GOT3 (cell line): Measurements from ENCODE around the gene CARS2.

ENCODE experiments used
- DNase-seq: peaks from one replicate; lab custom pipeline; 2025; ENCODE audit warnings: mixed read lengths; lab: John Stamatoyannopoulos, UW

The CARS2 gene

DNA sequence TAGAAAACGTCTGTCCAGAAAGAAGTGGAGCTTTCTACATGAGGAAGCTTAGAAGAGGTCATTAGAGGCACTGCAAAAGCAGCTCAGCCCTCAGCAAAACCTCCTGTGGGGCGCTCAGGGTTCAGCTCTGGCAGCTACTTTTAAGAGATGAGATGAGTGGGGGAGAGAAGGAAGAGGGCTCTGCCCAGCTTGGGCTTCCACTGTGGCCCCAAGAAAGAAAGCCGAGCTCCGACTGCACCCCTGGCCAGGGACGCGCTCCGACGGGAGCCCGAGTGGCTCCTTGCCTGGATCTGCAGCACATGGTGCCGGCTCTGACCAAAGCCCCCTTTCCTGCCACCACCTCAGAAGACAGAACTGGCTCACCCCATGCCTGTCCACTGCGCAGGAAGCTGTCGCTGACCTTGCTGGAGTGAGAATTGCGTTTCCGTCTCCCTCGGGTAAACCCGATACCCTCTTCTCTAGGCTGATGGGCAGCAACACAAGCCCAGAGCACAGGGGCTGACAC lies 54.1 kb downstream of the CARS2 start:
- DNase-seq: no peak

DNA sequence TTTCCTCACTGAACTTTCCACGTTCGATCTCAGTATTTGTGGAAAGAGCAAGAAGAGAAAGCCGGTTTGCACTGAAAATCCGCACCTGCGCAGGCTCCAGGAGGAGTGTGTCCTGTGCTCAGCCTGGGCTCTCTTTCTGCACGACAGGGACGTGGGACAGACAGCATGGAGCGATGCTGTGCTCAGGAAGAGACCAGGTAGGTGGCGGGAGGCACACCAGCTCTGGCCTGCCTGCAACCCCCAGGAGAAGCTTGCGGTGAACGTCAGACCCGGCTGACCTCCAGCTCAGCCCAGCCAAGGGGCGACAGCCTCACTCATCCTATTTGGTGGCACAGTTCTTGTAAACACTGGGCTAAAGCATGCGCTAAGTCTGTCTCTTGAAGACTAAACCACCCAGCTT lies 54.6 kb downstream of the CARS2 start:
- no peak for DNase-seq

DNA sequence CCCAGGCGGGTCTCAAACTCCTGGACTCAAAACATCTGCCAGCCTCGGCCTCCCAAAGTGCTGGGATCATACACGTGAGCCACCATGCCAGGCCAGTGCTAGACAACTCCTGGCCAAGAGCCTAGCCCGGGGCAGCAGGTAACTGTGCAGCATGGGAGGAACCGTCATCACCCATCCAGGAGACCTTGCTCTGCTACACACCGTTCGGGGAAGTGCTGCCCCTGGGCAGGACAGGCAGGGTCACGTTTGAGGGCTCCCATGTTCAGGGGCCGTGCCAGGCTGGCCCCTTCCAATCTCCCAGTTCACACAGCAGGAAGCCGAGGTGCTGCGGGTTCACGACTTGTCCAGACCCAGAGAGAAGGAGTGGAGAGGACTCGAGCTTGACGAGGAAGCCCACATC lies 55.5 kb downstream of the CARS2 start:
- no peak for DNase-seq

DNA sequence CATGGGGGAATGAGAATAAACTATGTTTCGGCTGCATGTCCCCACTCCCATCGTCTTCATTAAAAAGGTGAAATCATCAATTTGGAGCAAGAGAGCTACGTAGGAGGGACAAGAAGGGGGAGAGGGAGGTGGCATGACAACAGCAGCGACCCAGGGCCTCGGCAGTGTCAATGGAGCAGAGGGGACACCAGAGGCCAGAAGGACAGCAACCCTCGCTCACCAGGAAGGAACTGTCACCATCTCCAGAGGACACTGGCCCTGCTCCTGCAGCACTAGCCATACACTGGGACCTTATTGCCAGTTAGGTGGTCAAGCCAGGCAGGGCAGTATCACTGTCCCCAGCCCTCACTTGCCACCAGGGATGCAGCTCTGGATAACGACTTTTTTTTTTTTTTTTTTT lies 56.4 kb downstream of the CARS2 start:
- DNase-seq: no peak

DNA sequence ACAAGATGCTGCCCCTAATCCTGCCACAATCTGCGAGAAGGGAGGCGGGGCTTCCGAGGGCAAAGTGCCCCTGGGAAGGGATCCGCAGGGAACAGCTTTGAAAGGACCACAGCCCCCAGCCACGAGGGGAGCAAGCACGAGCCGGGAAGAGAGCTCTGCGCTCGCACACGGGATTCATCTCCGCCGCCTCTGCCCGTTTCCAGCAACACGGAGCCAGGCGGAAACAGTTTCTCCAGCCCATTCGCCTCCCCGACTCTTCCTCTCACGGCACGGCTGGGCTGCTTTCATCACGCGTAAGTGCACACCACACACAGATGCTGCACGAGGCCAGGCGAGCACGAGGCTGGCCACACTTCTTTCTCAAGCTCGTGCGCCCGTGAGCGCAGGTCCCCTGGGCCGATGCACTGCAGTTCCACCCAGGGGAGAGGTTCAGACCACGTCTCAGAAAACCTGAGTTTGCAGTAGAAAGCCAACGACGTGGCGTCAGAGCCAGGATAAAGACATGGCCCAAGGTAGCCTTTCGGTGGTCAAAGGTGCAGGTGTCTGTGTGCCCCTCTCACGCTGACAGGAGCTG lies 57.0 kb downstream of the CARS2 start:
- DNase-seq: no peak

DNA sequence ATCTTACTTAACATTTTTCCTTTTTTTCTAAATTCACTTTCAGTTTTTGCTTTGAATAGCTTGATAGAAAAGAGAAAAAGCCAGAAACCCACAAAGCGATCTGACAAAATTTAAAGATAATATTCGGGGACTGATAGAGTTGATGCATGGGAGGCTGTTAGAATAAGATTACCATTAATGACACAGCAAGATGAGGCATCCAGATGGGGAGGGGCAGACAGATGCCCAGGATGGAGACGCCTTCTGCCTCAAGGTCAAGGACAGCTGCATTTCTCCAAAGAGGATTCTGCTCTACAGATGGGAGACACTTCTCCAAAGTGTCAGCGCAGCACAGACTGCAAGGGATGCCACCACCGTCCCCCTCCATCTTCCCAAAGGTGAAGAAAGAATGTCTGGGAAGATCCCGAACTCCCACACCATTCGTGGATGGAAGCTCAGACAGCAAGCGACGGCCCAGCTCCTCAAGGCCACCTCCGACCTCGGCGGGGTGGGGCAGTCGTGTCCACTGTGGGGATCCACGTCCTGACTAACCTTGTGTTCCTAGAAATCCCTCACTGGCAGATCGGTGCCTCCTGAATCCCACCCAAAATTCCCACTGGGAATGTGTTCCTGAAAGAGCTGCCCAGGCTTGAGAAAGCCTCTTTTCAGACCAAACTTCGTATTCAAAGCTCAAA lies 57.6 kb downstream of the CARS2 start:
- no peak for DNase-seq

DNA sequence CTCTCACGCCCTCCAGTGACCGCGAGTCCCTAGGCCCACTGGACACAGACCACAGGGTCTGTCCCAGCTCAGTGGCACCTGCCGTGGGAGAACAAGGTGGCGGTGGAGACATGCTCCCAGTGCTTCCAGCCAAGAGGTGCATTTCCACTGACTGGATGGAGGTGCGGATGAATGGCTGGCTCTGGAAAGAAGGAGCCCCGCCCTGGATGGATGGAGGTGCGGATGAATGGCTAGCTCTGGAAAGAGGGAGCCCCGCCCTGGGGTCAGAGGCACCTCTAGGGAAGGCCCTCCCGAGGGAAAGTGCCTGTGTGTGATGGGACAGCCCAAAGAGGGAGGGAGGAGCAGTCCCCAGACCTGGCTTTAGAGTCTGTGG lies 58.6 kb downstream of the CARS2 start:
- DNase-seq: no peak

DNA sequence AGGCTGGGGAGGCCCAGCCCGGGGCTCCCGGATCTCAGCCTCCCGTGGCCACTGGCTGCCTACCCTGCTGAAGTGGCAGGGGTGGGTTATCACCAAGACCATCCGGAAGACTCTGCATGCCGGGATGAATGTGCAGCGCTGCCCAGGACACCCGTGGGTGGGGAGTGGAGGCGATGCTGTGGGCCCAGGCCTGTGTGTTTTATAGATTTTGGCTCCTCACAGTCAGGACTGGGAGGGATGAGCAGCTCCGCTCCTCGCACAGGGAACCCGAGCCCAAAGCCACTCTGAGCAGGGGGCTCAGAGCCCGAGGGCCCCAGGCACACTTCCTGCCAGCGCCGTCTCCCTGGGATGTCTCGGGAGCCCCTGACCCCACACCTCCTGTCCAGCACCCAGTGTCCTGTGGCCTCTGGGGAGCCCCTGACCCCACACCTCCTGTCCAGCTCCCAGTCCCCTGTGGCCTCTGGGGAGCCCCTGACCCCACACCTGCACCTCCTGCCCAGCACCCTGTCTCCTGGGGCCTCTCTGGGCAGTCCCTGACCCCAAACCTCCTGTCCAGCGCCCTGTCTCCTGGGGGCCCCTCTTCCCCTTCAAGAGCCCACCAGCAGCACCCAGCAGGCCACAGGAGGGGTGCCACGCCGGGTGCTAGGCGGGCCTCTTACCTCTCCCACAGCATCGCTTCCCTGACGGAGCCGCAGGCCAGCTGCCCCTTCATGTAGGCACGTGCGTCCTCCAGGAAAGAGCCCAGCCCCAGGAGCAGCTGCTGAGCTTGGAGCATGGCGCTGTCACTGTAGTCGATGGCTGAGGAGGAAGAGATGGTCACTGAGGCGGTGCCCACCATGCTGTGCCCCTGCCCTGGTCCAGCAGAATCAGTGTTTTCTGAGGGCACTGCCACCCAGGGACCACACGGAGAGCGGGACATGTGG lies 59.2 kb downstream of the CARS2 start:
- no peak for DNase-seq

DNA sequence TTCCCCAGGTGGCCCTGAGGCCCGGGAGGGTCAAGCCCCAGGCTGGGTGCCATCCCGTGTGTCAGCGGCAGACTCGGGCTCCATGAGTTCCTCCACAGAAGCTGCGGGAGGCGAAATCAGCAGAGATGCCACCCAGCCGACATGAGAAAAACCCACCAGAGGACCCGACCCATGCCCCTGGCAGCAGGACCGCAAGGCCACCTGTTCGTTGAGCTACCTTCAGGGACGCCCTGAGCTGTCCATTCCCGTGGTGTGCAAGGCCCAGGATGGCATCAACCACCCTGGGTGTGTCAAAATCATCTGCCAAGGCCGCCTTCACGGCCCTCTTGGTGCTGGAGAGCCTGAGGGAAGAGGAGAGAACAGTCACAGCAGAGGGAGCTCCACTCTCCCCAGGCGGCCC lies 60.2 kb downstream of the CARS2 start:
- DNase-seq: no peak

DNA sequence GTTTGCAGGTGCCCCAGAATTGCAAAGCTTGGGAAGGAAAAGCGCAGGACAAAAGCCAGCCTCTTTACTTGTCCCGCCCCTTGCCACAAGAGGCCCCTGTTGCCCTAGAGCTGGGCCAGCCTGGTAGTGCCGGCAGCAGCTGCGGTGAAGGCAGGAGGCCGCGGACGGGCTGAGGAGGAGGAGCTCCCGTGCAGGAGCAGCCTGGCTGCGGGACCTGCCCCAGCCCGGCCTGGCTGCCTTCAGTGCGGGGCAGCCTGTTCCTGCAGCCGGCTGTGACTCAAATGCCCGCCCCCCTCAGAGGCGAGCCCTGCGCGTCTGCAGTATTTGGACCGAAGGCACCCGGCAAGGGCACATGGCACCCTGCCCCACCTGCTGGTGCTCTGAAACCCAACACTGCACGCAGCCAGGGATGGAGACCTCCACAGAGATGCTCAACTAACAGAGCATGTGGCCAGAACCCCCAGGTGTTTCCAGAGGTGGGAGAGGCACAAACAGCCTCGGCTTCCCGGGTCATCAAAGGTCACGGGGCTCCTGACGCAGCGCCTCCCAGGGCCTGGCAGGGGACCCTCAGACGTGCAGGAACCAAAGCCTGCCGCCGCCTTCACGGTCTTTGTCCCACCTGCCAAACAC lies 60.9 kb downstream of the CARS2 start:
- no peak for DNase-seq

DNA sequence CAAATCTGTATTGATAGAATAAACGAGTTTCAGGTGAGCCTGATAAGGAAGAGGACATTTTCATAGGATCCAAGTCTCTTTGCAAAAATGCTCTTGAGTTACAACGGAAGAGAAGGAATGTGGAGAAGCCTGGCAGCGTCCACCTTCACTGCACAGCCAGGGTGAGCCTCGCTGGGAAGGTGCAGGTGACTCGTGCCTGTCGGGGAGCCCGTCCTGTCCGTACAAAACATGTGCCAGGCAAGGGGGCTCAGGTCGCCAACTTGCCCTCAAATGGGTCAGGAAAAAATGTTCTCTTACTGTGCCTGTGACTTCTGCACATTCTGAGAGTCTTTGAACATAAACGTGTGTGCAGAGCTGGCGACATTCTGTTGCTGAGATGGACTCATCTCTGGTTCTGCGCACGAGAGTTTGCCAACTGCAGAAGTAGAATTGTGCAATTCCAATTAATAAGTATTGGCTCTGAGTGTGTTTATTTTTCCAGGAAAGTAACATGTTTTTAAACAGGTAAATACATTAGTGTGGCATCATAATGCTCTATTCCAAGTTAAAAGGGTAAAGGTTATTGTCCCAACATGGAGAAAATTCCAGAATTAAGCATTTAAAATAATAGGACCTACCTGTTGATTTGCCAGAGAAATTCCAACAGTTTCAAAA lies 62.0 kb downstream of the CARS2 start:
- DNase-seq: no peak

DNA sequence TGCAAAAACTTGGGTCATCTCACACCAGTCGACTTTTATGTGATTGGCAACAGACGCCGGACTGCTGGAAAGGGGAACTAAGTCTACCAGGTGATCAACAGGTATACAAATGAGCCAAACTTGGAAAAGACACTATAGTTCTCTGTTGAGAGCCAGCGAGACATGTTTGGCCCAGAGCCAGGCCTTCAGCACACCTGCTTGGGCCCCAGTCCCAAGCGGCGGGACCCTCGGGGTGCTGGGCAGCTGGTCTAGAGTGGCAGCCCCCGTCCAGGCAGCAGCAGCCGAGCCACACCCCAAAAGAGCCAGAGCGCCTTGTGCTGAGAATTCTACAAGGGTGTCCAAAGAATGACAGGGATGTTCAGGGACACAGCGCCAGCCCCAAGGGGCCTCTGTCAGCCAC lies 62.6 kb downstream of the CARS2 start:
- DNase-seq: no peak

DNA sequence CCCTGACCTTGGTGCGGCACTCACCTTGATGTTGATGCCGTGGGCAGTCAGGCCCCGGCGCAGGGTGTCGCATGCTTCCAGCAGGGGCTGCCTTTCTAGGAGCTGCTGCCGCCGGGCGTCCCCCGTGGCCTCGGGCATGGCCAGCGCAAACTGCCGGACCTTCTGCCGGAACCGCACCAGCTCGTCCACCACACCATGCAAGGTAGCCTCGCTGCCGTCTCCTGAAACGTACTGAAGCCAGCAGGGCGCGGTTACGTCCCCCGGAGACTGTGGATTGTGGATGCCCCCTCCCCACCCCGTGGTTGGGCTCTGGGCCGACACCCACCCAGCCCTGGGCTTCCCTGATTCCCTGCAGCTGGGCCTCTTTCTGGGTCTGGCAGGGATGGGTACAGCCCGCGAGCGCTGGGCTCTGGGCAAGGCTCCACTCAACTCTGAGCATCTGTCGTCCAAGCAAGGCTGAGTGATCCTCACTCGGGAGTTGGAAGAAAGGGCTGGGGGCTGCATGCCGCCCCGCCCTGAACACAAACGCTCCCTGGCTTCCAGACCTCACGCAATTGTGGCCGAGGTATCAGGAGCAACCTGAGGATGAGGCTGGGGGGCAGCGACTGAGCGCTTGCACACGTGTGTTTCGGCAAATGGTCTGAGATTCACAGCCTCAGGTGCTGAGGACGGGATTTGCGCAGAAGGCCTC lies 63.5 kb downstream of the CARS2 start:
- no peak for DNase-seq

DNA sequence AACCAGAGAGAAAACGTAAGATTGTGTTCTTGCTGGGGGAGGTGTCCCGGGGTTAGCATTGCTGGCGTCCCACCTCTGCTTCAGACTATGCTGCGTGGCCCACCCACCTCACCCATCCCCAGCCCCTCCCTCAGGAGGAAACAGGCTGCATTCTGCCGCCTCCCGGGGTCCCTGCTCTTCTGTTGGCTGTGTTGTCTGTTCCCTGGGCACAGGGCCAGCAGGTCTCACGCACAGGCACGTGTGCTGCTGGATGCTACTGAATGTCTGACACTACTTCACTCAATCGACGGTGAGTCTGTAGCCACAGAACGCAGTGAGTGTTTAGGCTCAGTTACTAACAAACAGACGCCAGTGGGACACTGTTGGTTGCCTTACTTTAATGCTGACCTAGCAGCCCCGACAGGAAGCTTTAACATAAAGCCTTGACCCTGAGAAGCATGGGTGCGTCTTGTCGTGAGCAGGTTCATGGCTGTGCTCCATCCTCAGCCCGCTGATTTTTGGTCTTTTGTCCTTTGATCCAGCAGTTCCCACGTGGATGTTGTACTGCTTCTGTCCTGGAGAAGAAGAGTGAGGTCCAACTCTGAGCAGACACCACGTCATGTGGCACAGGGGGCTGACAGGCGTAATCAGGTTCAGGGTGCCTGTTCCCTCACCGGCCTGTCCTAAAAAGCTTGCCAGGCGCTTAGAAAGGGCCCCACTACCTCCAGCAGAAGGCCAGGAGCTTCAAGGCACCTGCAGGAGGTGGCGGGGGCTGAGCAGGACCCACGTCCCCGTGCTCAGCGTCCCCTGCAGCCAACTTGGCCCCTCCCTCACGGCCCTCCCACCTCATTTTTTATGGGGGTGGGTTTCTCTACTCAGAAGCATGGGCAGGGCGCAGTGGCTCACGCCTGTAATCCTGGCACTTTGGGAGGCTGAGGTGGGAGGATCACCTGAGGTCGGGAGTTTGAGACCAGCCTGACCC lies 64.6 kb downstream of the CARS2 start:
- DNase-seq: no peak

DNA sequence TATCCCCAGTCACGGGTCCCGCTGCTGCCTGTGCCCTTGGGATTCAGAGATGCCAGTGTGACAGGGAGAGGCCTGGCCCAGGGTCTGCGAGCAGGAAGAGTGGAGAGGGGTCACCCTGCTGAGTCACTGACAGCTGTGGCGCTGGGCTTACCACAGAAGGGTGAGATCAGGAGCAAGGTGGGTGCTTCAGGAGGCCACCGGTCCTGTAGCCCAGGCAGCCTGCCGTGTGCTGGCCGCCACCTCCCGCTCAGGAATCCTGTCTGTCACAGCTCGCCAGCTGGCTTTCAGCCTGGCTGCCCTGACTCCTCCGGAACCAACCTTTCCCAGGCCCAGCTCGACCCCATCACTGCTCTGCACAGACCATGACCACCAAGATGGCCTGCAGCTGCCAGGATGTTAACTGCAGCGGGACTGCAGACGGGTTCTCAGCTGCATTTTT lies 65.3 kb downstream of the CARS2 start:
- no peak for DNase-seq

DNA sequence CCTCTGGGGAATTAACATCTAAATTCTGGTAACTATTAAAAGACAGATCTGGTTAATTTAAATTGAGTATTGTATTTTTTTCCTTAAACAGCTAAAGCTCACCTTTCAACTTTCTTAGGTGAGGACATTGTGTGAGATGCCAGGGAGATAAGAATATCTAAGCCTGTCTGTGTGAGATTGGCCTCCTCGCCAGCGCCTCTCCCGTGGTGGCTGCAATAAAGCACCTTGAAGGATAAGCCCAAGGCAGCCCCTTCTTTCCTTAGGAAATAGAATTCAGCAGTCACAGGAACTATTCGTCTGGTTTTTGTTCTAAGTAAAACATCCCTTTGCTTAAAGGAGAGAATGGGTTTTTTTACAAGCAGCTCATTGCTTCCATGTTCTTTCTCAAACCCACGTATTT lies 66.0 kb downstream of the CARS2 start:
- DNase-seq: no peak

DNA sequence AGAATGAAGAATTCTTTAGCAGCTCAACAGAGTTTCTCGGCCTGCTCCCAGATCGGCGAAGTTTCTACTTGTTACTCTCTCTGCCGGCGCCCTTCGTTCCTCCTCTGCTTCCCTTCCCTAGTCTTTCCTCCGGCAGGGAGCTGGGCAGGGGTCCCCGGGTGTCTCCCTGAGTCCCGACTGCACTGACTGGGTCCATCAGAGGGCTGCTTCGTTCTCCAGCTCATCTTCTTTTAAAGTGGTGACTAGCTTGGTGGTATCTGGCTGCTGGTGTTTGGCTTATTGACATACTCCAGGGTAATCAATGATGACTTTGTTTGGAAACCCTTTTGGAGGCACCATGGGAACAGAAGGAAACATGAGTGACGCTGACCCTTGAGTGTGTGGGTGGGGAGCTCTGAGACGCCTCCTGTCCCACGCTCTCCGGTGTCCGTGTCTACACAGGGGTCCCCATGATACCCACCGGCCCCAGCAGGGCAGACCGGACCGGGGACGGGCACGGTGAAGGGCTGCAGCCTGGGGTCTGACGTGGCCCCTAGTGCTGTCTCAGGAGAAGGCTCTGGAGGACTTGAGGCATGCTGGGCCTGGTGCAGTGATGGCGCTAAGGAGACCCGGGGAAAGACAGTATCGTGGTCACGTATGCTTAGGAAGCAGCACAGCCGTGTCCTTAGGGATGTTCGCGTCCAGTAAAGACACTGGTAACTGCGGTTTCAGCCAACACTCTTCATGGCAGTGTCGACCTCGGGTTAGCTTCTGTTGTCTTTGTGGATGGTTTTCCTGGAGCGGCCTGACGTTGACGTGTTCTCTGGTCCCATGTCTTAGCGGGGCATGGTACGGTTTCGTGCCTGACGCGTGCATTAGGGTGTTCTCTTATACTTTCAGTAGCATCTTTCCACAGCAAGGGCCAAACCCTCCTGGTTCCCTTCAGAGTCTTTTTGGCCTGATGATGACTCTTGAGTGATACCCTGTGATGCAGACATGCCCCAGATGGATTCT lies 66.8 kb downstream of the CARS2 start:
- no peak for DNase-seq

DNA sequence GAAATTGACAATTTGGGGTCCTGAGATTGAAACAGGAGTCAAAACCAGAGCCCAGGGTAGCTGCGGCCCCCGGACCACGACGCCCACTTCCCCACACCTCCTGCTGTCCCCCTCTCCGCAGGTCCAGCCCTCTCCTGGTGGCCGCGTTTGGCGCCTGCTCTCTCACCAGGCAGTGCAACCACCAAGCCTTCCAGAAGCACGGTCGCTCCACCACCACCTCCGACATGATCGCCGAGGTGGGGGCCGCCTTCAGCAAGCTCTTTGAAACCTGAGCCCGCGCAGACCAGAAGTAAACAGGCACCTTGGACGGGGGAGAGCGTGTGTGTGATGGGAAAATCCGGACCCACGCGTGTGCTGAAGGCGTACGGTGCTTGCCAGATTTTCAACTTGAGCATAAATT lies 67.7 kb downstream of the CARS2 start:
- DNase-seq: no peak

DNA sequence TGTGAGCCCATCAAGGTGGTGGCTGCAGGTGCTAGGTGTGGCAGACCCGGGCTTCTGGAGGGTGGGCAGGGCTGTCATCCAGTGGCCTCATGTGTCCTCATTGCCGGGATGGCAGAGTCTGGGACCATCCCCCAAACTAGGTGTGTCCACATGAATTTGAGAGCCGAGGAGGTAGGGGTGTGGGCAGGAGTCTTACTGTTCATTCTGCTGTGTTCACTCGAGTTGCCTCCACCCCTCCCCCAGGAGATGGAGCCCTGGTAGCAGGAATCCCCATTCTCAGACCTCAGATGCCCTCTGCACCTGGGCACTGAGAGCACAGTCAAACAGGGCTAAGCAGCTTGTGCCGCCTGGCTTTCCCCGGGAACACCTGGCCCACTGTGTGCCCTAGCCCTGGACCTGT lies 68.2 kb downstream of the CARS2 start:
- DNase-seq: no peak
